NOMO-1 treated with dmso at 0.1 percent for 144 hours (cell line): Measurements from ENCODE around the gene PLCH2.

Experiments
- DNase-seq: peaks from one replicate; lab custom pipeline; 2025; ENCODE audit not compliant: unreplicated experiment; lab: John Stamatoyannopoulos, UW

PLCH2 gene, protein sequence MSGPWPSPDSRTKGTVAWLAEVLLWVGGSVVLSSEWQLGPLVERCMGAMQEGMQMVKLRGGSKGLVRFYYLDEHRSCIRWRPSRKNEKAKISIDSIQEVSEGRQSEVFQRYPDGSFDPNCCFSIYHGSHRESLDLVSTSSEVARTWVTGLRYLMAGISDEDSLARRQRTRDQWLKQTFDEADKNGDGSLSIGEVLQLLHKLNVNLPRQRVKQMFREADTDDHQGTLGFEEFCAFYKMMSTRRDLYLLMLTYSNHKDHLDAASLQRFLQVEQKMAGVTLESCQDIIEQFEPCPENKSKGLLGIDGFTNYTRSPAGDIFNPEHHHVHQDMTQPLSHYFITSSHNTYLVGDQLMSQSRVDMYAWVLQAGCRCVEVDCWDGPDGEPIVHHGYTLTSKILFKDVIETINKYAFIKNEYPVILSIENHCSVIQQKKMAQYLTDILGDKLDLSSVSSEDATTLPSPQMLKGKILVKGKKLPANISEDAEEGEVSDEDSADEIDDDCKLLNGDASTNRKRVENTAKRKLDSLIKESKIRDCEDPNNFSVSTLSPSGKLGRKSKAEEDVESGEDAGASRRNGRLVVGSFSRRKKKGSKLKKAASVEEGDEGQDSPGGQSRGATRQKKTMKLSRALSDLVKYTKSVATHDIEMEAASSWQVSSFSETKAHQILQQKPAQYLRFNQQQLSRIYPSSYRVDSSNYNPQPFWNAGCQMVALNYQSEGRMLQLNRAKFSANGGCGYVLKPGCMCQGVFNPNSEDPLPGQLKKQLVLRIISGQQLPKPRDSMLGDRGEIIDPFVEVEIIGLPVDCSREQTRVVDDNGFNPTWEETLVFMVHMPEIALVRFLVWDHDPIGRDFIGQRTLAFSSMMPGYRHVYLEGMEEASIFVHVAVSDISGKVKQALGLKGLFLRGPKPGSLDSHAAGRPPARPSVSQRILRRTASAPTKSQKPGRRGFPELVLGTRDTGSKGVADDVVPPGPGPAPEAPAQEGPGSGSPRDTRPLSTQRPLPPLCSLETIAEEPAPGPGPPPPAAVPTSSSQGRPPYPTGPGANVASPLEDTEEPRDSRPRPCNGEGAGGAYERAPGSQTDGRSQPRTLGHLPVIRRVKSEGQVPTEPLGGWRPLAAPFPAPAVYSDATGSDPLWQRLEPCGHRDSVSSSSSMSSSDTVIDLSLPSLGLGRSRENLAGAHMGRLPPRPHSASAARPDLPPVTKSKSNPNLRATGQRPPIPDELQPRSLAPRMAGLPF (N-terminal part only)

DNA sequence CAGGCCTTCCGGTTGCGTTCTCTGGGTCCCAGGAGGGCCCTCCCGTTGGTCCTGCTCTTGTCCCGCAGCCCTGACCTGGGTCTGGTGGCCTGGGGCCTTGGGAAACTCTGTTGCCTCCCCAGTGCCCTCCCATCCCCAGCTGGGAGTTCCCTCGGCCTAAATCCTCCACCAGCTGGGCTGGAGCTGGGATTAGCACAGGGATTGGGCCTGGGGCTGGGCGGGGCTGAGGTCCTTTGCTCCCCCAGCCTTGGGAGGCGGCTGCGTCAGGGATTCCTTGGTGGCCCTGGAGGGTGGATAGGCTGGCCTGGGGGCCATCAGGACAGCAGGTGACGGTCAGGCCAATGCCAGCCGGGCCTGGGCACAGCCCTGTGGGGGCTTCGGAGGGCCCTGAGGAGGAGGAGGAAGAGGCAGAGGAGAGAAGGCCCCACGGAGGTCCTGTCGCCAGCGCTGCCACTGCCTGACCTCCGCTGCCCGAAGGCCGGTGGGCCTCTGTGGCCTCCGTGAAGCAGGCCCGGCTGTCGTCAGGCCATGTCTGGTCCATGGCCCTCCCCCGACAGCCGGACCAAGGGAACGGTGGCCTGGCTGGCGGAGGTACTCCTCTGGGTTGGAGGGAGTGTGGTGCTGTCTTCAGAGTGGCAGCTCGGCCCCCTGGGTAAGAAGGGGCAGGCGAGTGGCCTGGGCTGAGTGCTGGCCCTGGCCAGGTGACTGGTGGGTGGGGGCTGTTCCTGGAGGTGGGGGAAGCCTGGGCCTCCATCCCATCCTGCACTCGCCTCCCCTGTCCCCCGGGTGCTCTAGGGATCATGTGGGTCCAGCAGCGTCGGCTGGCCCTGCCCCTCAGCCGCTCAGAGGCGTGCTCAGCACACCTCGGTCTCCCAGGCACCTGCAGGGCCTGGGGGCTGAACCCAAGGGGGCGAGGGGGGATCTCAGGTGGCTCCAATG lies at the start of gene PLCH2:
PLCH2 (plus strand) TSS at position 229 of the 939 bp plus-strand sequence; CDS start at position 529, 300 bp downstream.
- no peak for DNase-seq

DNA sequence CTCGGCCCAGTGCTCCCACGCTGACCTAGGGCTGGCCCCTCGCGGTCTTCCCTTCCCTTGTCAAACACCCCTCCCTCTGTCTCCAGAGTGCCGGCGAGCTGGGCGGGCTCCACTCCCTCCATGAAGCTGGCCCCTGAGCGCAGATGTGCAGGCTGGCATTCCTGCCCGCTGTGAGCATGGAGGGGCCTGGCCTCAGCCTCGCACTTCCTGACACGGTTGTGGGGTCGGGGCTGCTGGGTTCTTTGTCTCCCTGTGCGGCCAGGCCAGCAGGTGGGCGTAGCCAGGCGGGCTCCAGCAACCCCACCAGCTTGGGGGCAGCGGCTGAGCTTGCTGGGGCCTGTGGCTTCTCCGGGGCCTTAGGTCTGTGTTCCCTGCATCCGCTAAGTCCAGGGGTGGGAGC lies 49.5 kb upstream of the PLCH2 start:
- DNase-seq = no peak

DNA sequence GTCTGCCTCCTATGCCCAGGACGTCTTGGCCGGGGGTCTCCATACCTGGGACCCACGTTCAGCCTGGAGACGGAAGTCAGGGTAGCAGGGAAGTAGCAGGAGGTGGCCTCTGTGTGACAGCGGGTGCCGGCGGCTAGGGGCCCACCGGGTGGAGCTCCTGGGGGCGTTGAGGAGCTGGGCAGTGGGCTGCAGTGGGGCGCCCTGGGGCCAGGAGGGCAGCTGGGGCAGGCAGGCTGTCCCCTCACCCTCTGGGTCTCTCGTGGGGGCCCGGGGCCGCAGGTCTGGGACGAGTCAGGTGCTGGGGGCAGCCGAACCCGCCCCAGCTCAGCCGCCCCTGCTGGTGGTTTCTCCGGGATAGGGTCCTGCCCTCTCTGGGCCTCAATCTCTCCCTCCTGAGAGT lies 49.0 kb upstream of the PLCH2 start:
- DNase-seq = no peak

DNA sequence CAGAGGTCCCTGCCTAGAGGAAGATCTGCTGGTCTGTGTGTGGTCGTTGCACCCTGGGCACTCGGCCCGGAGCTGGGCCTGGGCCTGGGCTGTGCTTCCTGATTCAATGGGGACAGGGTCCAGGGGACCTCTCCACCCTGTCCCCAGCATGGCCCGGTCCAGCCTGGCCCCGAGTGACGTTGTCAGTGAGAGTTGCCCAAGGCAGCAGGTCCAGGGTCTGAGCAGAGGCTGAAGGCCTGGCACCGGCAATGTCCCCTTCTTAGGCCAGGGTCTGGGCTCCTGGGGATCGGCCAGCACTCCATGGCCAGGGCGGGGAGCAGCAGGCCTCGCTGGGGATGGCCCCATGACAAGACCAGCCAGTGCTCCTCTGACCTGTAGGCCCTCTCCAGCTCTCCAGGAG lies 48.1 kb upstream of the PLCH2 start:
- DNase-seq = no peak

DNA sequence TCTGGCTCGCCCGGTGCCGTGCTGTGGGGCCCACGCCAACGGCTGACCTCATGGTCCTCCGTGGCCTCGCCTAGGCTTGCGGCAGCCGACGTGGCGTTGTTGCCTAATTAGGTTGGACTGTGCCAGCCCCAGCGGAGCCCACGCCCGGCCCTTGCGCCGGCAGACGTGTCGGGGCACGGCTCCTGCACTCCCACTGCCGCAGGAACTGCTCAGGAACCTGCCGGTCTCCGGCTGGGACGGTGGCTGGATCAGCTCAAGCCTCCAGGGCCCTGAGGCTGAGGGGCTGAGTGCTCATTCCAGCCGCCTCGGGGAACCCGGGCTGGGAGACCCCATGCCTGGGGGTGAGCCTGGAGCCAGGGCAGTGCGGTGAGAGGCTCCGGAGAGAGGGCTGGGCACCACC lies 47.6 kb upstream of the PLCH2 start:
- DNase-seq = no peak

DNA sequence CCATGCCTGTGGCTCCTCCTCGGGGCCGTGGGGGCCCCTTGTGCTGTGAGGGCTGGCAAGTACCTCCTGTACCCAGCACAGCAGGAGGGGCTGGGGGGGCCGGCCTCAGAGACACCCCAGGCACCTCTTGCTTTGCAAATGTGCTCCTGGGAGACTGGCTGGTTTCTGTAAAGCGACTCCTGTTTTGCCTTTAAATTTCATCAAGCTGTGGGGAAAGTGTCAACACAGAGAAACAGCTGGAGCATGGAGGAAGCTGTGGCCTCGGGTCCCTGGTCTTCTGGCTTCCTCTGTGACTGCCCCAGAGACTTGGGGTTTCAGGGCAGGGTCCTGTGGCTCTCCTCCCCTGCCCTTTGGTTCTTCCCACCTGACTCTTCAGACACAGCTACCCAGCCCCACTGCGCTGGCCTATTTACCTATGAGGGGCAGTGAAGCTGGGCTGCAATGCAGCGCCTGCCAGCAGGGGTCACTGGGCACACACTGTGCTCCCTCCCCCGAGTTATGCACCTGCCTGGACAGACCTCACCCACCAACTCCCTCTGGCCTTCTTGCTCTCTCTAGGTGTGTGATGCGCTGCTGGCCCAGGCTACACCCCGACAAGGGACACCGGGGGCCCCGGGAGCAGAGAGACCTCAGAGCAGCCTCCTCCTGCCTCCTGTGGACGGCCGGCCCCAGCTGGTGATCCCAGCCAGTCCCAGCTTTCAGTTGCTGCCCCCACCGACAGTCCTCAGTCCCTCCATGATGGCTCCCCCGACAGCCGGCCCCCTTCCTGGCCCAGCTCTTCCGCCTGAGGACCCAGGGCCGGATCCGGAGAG lies 46.1 kb upstream of the PLCH2 start:
- no peak for DNase-seq

DNA sequence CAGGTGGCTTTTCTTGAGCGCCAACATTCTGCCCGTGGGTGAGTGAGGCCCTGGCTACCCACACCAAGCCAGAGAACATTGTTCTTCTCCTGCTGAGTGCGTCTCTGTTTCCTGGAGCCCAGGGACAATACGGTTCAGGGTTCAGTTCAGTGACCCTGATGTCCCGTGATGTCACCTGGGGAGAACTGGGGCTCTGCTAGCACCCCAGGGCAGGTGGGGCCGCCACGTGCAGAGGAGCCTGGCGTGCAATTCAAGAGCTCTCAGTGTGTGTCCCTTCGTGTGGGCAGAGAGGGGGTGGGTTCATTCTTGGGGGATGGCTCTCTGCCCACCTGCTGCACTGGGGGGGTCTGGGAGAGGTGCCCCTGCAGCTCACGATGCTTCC lies 45.5 kb upstream of the PLCH2 start:
- DNase-seq = no peak

DNA sequence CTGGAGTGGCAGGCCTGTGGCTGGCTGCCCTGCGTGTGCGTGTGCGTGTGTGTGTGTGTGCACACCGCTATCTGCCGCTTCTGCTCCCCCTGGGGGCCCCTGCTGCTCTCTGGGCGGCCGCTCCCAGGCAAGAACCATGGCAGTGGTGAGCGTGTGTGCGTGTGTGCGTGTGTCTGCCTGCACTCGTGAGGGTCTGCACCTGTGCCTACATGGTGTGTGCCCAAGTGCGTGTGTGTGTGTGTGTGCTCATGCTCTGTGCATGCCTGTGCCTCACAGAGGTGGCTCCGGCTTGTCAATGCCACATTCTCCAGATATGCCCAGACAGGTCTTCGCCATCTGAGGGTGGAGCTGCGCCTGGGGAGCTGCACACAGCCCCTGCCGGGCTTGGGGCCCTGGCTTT lies 45.0 kb upstream of the PLCH2 start:
- no peak for DNase-seq

DNA sequence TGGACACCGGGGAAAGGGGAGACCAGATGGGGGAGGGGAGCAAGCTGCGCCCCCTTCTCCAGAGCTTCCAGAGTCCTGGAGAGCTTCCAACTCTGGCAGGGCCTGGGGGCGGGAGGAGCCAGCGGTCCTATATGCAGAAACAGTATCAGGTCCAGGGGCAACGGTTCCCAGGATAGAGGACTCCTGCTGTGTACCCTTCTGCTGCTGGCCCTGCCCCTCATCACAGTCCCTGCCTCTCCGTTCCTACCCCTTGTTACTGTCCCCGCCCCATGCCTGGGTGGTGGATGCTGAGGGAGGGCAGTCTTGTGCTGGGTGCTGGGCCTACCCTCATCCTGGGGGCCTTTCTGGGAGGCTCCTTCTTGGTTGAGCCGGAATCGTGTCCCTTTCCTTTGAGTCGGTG lies 44.6 kb upstream of the PLCH2 start:
- DNase-seq = no peak

DNA sequence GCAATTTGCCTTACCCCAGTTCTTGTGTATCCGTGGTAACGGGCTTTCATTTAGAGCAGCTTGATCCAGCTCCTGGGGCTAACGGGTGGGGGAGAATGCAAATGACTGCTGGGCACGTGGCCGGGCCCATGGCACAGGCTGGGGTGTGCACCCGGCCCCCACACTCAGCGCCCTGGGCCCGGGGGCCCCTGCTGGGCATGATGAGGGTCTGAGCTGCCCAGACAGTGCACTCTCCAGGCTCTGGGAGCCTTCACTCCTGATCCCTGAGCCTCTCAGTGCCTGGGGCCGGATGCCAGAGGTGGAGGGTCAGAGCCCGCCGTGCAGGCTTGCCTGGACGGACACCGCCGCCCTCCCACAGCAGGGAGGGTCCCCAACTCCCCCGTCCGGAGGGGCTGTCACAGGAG lies 43.6 kb upstream of the PLCH2 start:
- no peak for DNase-seq

DNA sequence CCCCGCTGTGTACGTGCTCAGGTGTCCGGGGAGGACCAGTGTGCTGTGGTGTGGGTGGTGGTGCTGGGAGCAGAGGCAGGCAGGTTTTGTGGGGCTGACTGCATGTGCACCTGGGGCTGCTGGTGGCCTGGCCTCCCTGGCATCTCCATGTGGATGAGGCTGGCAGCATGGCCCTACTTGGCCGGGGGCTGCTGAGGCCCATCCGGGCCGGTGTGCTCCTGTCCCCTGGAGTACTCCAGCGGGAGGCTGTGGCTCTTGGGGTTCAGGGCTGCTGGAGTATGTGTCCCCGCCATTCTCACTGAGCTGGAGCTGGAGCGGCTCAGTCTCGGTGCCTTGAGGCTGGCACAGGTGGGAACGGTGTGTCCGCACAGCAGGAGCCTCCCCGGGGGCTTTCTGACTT lies 42.9 kb upstream of the PLCH2 start:
- DNase-seq = no peak

DNA sequence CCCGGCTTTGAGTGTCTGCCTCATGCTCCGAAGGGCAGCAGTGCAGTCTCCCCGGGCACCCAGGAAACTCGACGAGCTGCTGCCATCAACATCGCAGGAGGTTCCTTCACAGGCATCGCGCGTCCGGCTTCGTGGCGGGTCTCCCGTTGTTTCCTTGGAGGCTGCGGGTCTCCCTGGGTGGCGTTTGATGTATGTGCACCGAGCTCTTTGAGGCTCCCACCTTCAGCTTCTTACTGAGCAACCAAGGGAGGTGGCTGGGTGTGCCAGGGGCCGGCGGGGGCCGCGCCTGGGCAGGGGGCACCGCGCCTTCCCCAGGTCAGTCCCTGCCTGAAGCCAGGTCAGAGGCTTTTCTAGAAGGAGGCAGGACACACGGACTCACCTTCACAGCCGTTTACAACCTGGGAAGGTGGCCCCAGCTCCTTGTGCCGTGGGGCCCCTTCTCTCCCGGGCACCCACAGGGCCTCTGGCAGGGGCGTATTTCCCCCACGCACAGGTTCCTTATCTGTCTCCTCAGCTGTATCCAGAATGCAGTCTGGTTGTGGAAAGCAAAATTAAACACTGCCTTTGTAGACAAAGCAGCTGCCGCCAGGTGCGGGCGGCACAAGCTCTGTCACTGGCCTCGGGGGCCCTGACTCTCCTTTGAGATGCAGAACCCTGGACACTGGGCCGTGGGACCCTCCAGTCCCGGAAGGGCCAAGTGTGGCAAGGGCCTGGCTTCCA lies 42.0 kb upstream of the PLCH2 start:
- no peak for DNase-seq

DNA sequence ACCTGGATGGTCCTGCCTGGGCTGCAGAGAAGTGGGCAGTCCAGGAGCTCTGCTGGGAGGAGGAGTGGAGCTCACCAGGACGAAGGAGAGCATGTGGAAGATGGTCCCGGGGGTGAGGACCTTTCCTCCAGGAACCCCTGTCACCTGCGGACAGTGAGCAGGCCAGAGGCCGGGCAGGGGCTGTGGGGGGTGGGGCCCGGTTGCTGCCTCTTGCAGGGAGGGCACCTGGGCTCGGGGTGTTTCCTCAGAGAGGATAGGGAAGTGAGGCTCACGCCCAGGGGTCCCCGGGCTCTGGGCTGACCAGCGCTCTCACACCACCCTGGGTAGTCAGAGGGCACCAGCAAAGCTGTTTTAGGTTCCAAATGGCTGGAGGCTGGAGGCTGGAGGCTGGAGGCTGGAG lies 41.0 kb upstream of the PLCH2 start:
- DNase-seq = no peak

DNA sequence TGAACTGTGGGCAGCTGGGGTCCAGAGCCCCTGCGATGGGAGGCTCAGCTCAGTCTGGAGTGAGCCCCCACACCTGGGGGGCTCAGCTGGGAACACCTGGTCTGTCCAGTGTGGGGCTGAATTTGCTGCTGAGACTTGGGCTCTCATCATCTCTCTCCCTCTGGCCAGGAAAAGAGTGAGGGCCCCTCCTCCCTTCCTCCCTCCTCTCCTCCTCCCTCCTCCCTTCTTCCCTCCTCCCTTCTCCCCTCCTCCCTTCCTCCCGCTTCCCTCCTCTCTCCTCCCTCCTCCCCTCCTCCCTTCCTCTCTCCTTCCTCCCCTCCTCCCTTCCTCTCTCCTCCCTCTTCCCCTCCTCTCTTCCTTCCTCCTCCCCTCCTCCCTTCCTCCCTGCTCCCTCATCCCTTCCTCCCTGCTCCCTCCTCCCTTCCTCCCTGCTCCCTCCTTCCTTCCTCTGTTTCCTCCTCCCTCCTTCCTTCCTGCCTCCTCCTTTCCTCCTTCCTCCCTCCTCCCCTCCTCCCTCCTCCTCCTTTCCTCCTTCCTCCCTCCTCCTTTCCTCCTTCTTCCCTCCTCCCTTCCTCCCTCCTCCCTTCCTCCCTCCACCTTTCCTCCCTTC lies 40.2 kb upstream of the PLCH2 start:
- no peak for DNase-seq

DNA sequence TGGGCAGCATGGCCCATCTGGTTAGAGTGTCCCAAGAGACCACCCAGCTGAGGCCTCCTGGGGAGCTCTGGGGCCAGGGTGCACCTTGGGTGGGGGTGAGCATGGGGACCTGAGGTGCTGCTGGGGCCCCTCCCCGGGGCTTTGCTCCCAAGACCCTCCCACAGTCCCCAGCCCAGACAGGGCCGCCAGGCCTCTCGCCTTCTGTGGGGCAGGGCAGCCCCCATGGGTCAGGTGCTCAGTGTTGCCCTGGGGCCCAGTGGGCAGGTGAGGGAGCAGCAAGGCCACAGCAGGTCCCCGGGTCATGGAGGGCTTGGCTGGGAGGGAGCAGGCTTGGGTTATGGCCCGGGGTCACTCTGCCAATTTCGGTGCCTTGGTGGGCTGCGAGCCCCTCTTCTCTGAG lies 39.2 kb upstream of the PLCH2 start:
- DNase-seq = no peak

DNA sequence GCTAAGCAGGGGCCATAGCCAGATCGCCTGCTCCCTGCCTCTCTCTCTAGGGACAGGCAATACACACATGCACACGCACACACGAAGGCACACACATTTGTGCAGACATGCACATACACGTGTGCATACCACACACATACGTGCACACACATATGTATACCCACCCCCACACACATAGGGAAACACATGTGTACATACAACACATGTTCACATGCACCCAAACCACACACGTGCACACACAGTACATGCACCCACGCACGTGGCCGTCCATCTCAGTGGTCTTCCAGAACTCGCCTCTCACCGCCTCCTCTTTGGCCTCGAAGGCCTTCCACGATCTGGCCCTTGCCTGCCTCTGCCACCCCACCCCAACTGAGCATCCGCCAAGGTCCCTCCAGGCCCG lies 38.5 kb upstream of the PLCH2 start:
- no peak for DNase-seq

DNA sequence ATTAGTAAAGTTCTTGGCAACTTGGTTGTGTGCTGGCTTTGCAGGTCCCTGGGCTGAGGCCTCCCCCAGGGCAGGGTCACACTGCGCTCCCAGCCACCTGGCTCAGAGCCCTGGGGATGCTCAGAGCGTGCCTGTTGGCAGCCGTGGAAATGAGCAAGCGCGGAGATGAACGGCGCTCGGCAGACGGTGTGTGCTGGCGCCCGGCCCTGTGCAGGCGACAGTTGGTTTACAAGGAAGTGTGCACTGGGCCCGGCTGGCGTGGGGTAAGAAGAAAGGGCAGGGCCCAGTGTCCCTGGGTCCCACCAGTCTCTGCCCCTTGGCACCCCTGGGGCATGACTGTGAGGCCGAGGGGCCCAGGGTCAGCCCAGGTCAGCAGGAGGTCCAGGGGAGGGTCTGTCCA lies 38.1 kb upstream of the PLCH2 start:
- DNase-seq = no peak

DNA sequence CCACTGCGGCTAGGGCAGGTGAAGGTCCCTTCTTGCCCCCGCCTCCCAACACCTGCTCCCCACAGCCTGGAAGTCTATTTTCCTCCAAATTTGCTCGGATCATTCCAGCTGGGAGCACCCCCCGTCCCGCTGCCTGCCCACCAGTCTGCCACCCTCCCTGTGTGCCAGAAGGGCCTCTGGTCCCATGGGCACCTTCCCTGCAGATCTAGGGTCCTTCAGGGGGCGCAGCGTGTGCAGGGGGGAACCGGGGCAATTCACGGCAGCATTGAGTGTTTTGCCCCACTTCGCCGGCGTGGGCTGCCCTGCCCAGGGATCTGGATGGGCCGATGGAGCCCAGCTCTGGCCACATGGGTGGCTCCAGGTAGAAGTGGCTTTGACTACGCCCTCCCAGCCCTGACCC lies 37.4 kb upstream of the PLCH2 start:
- DNase-seq = no peak

DNA sequence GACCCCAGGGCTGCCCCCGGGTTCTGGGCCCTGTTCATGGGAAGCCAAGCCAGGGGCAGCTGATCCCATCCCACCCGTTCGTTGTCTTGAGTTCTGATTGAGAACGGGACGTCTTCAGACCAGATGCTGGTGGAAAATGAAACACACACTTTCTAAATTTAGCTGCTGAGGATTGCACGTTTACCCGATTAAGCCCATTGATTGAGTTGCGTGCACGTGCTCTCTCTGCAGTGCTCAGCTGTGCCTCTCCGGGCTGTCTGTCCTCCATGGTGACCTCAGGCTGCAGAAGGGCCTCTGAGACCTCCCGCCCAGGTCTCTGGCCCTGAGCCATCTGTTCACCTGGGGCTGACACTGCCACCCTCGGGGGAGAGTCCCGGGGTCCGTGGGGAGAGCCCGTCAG lies 36.7 kb upstream of the PLCH2 start:
- no peak for DNase-seq
